ENCODE data around the gene PPP2R5C. TPM values are rescaled to one million over a fixed set of nuclear protein-coding genes. Genes with fewer than 3 reads are reported as not detected.

PPP2R5C gene
- total and polyA plus RNA-seq, 9 of the 15 experiments (the other 6 are each of a cell fraction or from before 2014, with no cell fraction given) = 284 to 617 (median 395) TPM

- Histone ChIP-seq H3K27me3 (ENCODE audit: control insufficient read depth in 2 of 2, insufficient read depth in 2 of 2, low read length in 2 of 2) (no peaks in the 10 kb centered on the region), H2AFZ (ENCODE audit: low read depth, low read length) (no peak overlapping the region), H4K20me1 (replicated peaks; ENCODE audit: control insufficient read depth, insufficient read depth, low read length) (peaks cover 8% of the 10 kb centered on the region; the same call in 1 of the 2 replicates), H3K9ac (ENCODE audit: insufficient read depth in 1 of 2, low read depth in 2 of 2, low read length in 2 of 2) (0 out of 4 replicates have a peak overlapping the region, but pooled peaks of 1 of the 2 experiments have one; percentile 26), H3K4me2 (ENCODE audit: insufficient read depth, low read length) (no peak overlapping the region), H3K36me3 (ENCODE audit: control insufficient read depth, insufficient read depth, low read length) (peaks cover 89% of the 10 kb centered on the region), H3K4me3 (no peak overlapping the region), H3K9me1 (ENCODE audit: control insufficient read depth, insufficient read depth, low read length) (no peaks in the 10 kb centered on the region), H3K79me2 (ENCODE audit: control insufficient read depth, insufficient read depth, low read length) (no peaks in the 10 kb centered on the region; the same call in 2 of the 3 replicates), H3K9me3 (replicated peaks; ENCODE audit: control insufficient read depth, insufficient read depth, low read depth, low read length) (no peaks in the 10 kb centered on the region), H3K27ac (ENCODE audit: extremely low read depth, low read depth, low read length) (no peak overlapping the region), H3K4me1 (replicated peaks in 1 of 2; ENCODE audit: control insufficient read depth in 2 of 2, insufficient read depth in 2 of 2, low read length in 2 of 2) (peaks cover 0 to 11% of the 10 kb centered on the region in 2 experiments; a peak in 2 of 5 replicates)
- intact Hi-C loops (cut with micrococcal nuclease) (no loop called here), in situ Hi-C loops (cut with MboI) (no loop called here)
- 0 out of 2 replicates have a peak, but pooled peaks have one; percentile 45 for TF ChIP-seq POLR2G (IDR thresholded peaks at IDR 0.05; ENCODE audit: low read depth, low read length)
- TF ChIP-seq TOE1 (IDR thresholded peaks at IDR 0.05; ENCODE audit: borderline replicate concordance) = no peak
- TF ChIP-seq TOE1 (CRISPR knock-in tag; IDR thresholded peaks at IDR 0.05; ENCODE audit: borderline replicate concordance, low read depth) = no peak
- BruUV-seq (replicated peaks) = no TSS peak
- no peak for FAIRE-seq
- CTCF ChIA-PET (ENCODE audit: low intra/inter-chr PET ratio) = no interaction called here
- DNase-seq (ENCODE audit: extremely low read depth in 1 of 4, low spot score in 3 of 4) = no peak
- no peak for ATAC-seq
- WGBS (ENCODE audit: insufficient coverage, low coverage, missing lambda C conversion rate) = 88% methylated on average over 3 of the region's 11 CpGs
- POLR2A ChIA-PET = interaction anchor here (0.7 to 1.5 kb wide), 3 partner anchors 12 to 372 kb away, joined by 3 to 4 read pairs (median 3); no protein-coding TSS in a partner anchor
These were observed 125.7 kb downstream of the PPP2R5C start for GRCh38 chr14:101887219-101887618.

- H3K9ac ChIP-seq (ENCODE audit: insufficient read depth in 1 of 2, low read depth in 2 of 2, low read length in 2 of 2) = no peak overlapping the region
- H3K4me3 ChIP-seq = no peak overlapping the region
- no peak for ATAC-seq
- DNase-seq (ENCODE audit: extremely low read depth in 1 of 4, low spot score in 3 of 4) = no peak
- 91% methylated on average over 10 of the region's 10 CpGs for WGBS (ENCODE audit: insufficient coverage, low coverage, missing lambda C conversion rate)
- no peaks in the 10 kb centered on the region for H3K79me2 ChIP-seq (ENCODE audit: control insufficient read depth, insufficient read depth, low read length)
- peaks cover 8% of the 10 kb centered on the region; the same call in 1 of the 2 replicates for H4K20me1 ChIP-seq (replicated peaks; ENCODE audit: control insufficient read depth, insufficient read depth, low read length)
- H3K9me3 ChIP-seq (replicated peaks; ENCODE audit: control insufficient read depth, insufficient read depth, low read depth, low read length) = no peaks in the 10 kb centered on the region
- ChIA-PET CTCF (ENCODE audit: low intra/inter-chr PET ratio) (no interaction called here), POLR2A (interaction anchor here (1.0 kb wide), 1 partner anchor 43 kb away, joined by 4 read pairs; no protein-coding TSS in a partner anchor)
- no TSS peak for BruUV-seq (replicated peaks)
- H3K27me3 ChIP-seq (ENCODE audit: control insufficient read depth in 2 of 2, insufficient read depth in 2 of 2, low read length in 2 of 2) = no peaks in the 10 kb centered on the region
- H3K4me1 ChIP-seq (replicated peaks in 1 of 2; ENCODE audit: control insufficient read depth in 2 of 2, insufficient read depth in 2 of 2, low read length in 2 of 2) = peaks cover 0 to 11% of the 10 kb centered on the region in 2 experiments; a peak in 2 of 5 replicates
- H2AFZ ChIP-seq (ENCODE audit: low read depth, low read length) = no peak overlapping the region
- no peak overlapping the region for H3K27ac ChIP-seq (ENCODE audit: extremely low read depth, low read depth, low read length)
- intact Hi-C loops (cut with micrococcal nuclease) (no loop called here), in situ Hi-C loops (cut with MboI) (no loop called here)
- FAIRE-seq = no peak
- no peak overlapping the region for H3K4me2 ChIP-seq (ENCODE audit: insufficient read depth, low read length)
- peaks cover 89% of the 10 kb centered on the region for H3K36me3 ChIP-seq (ENCODE audit: control insufficient read depth, insufficient read depth, low read length)
- H3K9me1 ChIP-seq (ENCODE audit: control insufficient read depth, insufficient read depth, low read length) = no peaks in the 10 kb centered on the region
- TF ChIP-seq KDM2B (CRISPR knock-in tag; IDR thresholded peaks at IDR 0.05) (no peak), XRCC5 (IDR thresholded peaks at IDR 0.05; ENCODE audit: low read depth, low read length) (no peak), PBX2 (CRISPR knock-in tag; IDR thresholded peaks at IDR 0.05; ENCODE audit: low read depth) (no peak), PBX2 (tag; conservative IDR thresholded peaks at IDR 0.05; ENCODE audit: low read depth) (no peak), CTBP1 (IDR thresholded peaks at IDR 0.05; ENCODE audit: borderline replicate concordance) (no peak), IRF2 (CRISPR knock-in tag; IDR thresholded peaks at IDR 0.05) (no peak), ERF (CRISPR knock-in tag; IDR thresholded peaks at IDR 0.05) (no peak), ZKSCAN1 (IDR thresholded peaks at IDR 0.05; ENCODE audit: low read depth, low read length) (no peak), COPS2 (conservative IDR thresholded peaks at IDR 0.05) (no peak), ZNF589 (CRISPR knock-in tag; IDR thresholded peaks at IDR 0.05; ENCODE audit: low read depth) (no peak), PHF8 (IDR thresholded peaks at IDR 0.05; ENCODE audit: borderline replicate concordance, low read length) (no peak), TBP (optimal IDR thresholded peaks at IDR 0.05; ENCODE audit: low read depth, low read length) (no peak)
These were observed 126.7 kb downstream of the PPP2R5C start for GRCh38 chr14:101888182-101888581.
